KMS-11 (cell line): Measurements from ENCODE around the gene AHNAK2.

Experiments used
- H2AFZ ChIP-seq: fragments of 200-600 bp; sonication (generic); 2 replicates; pipeline ENCODE4 v1.6.1; 2016; ENCODE audit warnings: antibody characterized with exemption, mixed run types, low read depth
- H3K27ac ChIP-seq: fragments of 200-600 bp; sonication (generic); 2 replicates; pipeline ENCODE4 v1.6.1; 2016; ENCODE audit warnings: mild to moderate bottlenecking, mixed run types
- H3K27me3 ChIP-seq: fragments of 200-600 bp; sonication (generic); 2 replicates; pipeline ENCODE4 v1.6.1; 2017; ENCODE audit warnings: mild to moderate bottlenecking, low read depth, mixed run types, moderate library complexity; ENCODE audit not compliant: insufficient read depth
- H3K36me3 ChIP-seq: fragments of 200-600 bp; sonication (generic); 2 replicates; pipeline ENCODE4 v1.6.1; 2017; ENCODE audit warnings: mild to moderate bottlenecking, mixed run types; ENCODE audit not compliant: insufficient read depth
- H3K4me1 ChIP-seq: fragments of 200-600 bp; sonication (generic); 2 replicates; pipeline ENCODE4 v1.6.1; 2016; ENCODE audit warnings: mild to moderate bottlenecking, low read depth, mixed run types; ENCODE audit not compliant: poor library complexity, severe bottlenecking
- H3K4me2 ChIP-seq: fragments of 200-600 bp; sonication (generic); 2 replicates; pipeline ENCODE4 v1.7.0; 2016; ENCODE audit warnings: mild to moderate bottlenecking, mixed run types
- H3K4me3 ChIP-seq: fragments of 200-600 bp; sonication (generic); IDR thresholded peaks from 2 replicates; pipeline ENCODE4 v1.6.1; 2017; ENCODE audit warnings: low read depth, low read length, mixed read lengths; ENCODE audit not compliant: insufficient read depth
- H3K79me2 ChIP-seq: fragments of 200-600 bp; sonication (generic); 2 replicates; pipeline ENCODE4 v1.6.1; 2016; ENCODE audit warnings: low read depth, mixed run types; ENCODE audit not compliant: insufficient read depth
- H3K9ac ChIP-seq: fragments of 200-600 bp; sonication (generic); 2 replicates; pipeline ENCODE4 v1.6.1; 2016; ENCODE audit warnings: mild to moderate bottlenecking, mixed run types
- H4K20me1 ChIP-seq: fragments of 200-600 bp; sonication (generic); 2 replicates; pipeline ENCODE4 v1.6.1; 2016; ENCODE audit warnings: mild to moderate bottlenecking, mixed run types; ENCODE audit not compliant: insufficient read depth
- CTCF ChIP-seq: fragments of 200-600 bp; sonication (generic); conservative IDR thresholded peaks from 2 replicates; pipeline ENCODE4 v1.6.1; 2017; ENCODE audit warnings: low read depth, mild to moderate bottlenecking, antibody characterized with exemption, low read length, moderate library complexity, mixed read lengths

The AHNAK2 gene

GRCh38 chr14:105010106-105010505, 31.9 kb upstream of the AHNAK2 start:
- no peak for TF ChIP-seq CTCF
- Histone ChIP-seq H4K20me1 (peaks cover 33% of the 10 kb centered on the region), H3K4me3 (no peak overlapping the region), H3K27ac (no peak overlapping the region), H3K9ac (no peak overlapping the region), H3K27me3 (no peaks in the 10 kb centered on the region), H3K36me3 (no peaks in the 10 kb centered on the region), H3K79me2 (peaks cover 70% of the 10 kb centered on the region), H3K4me1 (peaks cover 41% of the 10 kb centered on the region), H3K4me2 (no peak overlapping the region), H2AFZ (no peak overlapping the region)

- TF ChIP-seq CTCF: no peak
- Histone ChIP-seq H2AFZ (no peak overlapping the region), H3K4me2 (no peak overlapping the region), H3K27ac (no peak overlapping the region; the same call in 1 of the 2 replicates), H3K4me3 (no peak overlapping the region), H3K9ac (no peak overlapping the region), H4K20me1 (peaks cover 11% of the 10 kb centered on the region; the same call in 1 of the 2 replicates), H3K36me3 (no peaks in the 10 kb centered on the region), H3K4me1 (peaks cover 48% of the 10 kb centered on the region), H3K27me3 (no peaks in the 10 kb centered on the region), H3K79me2 (peaks cover 46% of the 10 kb centered on the region)
These were observed 29.6 kb upstream of the AHNAK2 start for GRCh38 chr14:105007593-105008264.

- peak overlapping the region; percentile 87; the same call in 1 of the 2 replicates for H3K27ac ChIP-seq
- H3K4me2 ChIP-seq: no peak overlapping the region
- TF ChIP-seq CTCF: no peak
- no peak overlapping the region for H3K9ac ChIP-seq
- H2AFZ ChIP-seq: no peak overlapping the region
- H3K36me3 ChIP-seq: no peaks in the 10 kb centered on the region
- peaks cover 39% of the 10 kb centered on the region for H3K79me2 ChIP-seq
- 0 out of 2 replicates have a peak, but pooled peaks cover 7% of the 10 kb centered on the region for H4K20me1 ChIP-seq
- H3K4me3 ChIP-seq: no peak overlapping the region
- H3K27me3 ChIP-seq: no peaks in the 10 kb centered on the region
- H3K4me1 ChIP-seq: peaks cover 52% of the 10 kb centered on the region
These were observed 28.8 kb upstream of the AHNAK2 start for GRCh38 chr14:105006831-105007592.

- Histone ChIP-seq H3K4me1 (peaks cover 52% of the 10 kb centered on the region), H3K9ac (no peak overlapping the region), H3K27ac (peak overlapping the region; percentile 87; the same call in 1 of the 2 replicates), H3K4me2 (peak overlapping the region; percentile 34; the same call in 1 of the 2 replicates), H2AFZ (no peak overlapping the region), H3K36me3 (no peaks in the 10 kb centered on the region), H3K79me2 (peaks cover 31% of the 10 kb centered on the region), H3K27me3 (no peaks in the 10 kb centered on the region), H4K20me1 (no peaks in the 10 kb centered on the region), H3K4me3 (no peak overlapping the region)
- no peak for TF ChIP-seq CTCF
These were observed 28.0 kb upstream of the AHNAK2 start for GRCh38 chr14:105005929-105006830.
